Measurements from ENCODE around the gene RPS27.

Gene RPS27

DNA sequence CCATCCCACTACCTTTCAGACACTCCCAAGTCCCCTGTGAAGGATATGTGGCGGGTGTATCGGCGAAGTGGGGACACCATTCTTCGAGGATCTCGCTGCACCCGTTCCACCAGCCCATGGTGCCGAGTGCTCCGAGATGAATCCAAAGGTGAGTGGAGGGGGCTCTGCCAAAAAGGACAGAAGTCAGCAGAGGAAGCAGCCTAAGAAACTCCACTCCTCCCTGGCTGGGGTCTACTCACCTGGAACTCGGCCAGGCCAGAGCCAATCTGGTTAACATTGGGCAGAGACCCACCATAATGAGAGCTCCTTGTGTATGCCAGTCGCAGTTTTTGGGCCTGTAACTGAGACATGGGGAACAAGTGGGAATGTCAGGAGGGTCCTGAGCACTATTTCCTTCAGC lies 35.7 kb upstream of the RPS27 start:
- no peak for TF ChIP-seq CTCF (IDR thresholded peaks at IDR 0.05; ENCODE audit: insufficient read depth, low read depth, low read length, missing control alignments)
- H3K4me3 ChIP-seq (ENCODE audit: low read length), result no peak overlapping the region
- DNase-seq (ENCODE audit: low read depth), result no peak

GRCh38 chr1:153956997-153957715 lies 33.4 kb upstream of the RPS27 start:
- DNase-seq (ENCODE audit: low read depth), result no peak
- no peak for TF ChIP-seq CTCF (IDR thresholded peaks at IDR 0.05; ENCODE audit: insufficient read depth, low read depth, low read length, missing control alignments)
- H3K4me3 ChIP-seq (ENCODE audit: low read length), result peak overlapping the region; percentile 96

- H3K4me3 ChIP-seq (ENCODE audit: low read length), result peak overlapping the region; percentile 96
- no peak for TF ChIP-seq CTCF (IDR thresholded peaks at IDR 0.05; ENCODE audit: insufficient read depth, low read depth, low read length, missing control alignments)
These were observed 32.8 kb upstream of the RPS27 start for GRCh38 chr1:153957744-153958110.

DNA sequence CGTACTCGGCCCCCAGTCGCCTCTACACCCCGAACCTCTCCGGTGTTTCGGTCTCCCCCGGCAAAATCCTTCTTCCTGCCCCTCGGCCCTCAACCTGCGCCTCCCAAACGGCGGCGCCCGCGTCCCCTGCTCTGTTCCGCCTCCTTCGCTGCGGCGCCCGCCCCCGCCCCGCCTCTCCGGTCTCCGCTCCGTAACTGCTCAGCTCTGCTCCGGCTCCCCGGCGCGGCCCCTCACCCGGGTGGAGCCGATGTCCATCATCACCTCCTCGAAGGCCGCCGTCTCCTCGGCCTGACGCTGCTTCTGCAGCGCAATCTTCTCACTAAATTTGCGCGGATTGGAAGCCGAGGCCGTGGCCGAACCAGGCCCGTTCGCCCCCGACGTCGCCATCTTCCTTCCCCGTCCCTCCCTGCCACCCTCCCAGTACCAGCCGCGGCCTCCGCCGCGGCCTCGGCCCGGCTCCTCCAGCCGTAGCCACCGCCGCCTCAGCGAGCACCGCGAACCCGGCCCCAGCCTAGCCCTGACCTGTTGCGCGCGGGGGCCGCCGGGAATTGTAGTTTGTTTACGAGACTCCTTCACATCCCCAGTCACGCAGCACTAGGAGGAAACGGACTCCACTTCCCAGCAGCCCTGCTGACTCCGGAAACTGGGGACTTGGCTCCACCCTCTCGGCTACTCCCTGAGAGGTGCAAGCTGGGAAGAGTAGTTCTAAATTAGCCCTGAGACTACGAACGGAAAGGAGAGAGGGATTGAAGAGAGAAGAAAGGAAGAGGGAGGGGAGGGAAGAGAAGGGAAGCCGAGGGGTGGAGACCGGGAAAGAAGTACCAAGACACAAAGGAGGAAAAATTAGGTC lies 32.2 kb upstream of the RPS27 start, which contains the start of gene CRTC2:
Gene CRTC2 (minus strand): TSS at position 502 of the 850 bp plus-strand sequence. CDS start 115 bp downstream, at position 387.
- H3K4me3 ChIP-seq (ENCODE audit: low read length), result peak within 1 kb of the TSS; percentile 96
- peak; percentile 99 for DNase-seq (ENCODE audit: low read depth)
- no peak for TF ChIP-seq CTCF (IDR thresholded peaks at IDR 0.05; ENCODE audit: insufficient read depth, low read depth, low read length, missing control alignments)

More at GRCh38 chr1:153957744-153958110, 32.8 kb upstream of the RPS27 start:
- DNase-seq (ENCODE audit: low read depth), result no peak

DNA sequence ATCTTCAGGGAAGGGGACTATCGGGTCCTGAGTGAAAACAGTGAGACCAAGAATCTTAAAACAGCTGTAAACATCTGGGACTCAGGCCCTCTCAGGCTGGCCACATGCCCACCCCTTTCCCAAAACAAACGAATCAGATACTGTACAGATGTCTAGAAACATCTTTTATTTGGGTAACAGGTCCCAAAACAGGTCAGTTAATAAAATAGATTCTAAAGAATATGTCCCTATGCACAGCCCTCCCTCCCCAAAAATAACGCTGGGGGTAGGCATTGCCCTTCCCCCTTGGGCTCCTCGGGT lies 31.7 kb upstream of the RPS27 start:
- H3K4me3 ChIP-seq (ENCODE audit: low read length), result peak overlapping the region; percentile 15
- no peak for TF ChIP-seq CTCF (IDR thresholded peaks at IDR 0.05; ENCODE audit: insufficient read depth, low read depth, low read length, missing control alignments)
- no peak for DNase-seq (ENCODE audit: low read depth)

DNA sequence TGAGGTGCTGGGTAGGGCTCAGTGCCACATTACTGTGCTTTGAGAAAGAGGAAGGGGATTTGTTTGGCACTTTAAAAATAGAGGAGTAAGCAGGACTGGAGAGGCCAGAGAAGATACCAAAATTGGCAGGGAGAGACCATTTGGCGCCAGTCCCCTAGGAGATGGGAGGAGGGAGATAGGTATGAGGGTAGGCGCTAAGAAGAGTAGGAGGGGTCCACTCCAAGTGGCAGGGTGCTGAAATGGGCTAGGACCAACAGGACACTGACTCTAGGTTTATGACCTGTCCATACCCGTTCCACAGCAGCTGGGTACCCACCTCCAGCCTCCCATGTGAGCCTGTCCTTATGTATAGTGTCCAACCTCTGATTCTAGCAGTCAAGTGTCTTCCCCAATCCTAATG lies 31.1 kb upstream of the RPS27 start:
- DNase-seq (ENCODE audit: low read depth), result no peak
- no peak for TF ChIP-seq CTCF (IDR thresholded peaks at IDR 0.05; ENCODE audit: insufficient read depth, low read depth, low read length, missing control alignments)
- no peak overlapping the region for H3K4me3 ChIP-seq (ENCODE audit: low read length)

Data from epithelial cell of esophagus (primary cell).